Astrocyte (in vitro differentiated cells and primary cell): ENCODE data around the gene SRSF5.

ENCODE experiments used
- EZH2 ChIP-seq: IDR thresholded peaks from 2 replicates; pipeline ENCODE4 v1.6.1; 2012; ENCODE audit warnings: mild to moderate bottlenecking, low read length, inconsistent platforms; ENCODE audit not compliant: insufficient read depth
- TF ChIP-seq, protein P1 (sequence below): IDR thresholded peaks from 2 replicates; pipeline ENCODE4 v1.5.1; 2011; ENCODE audit warnings: low read depth, mild to moderate bottlenecking, inconsistent platforms, low read length, moderate library complexity; ENCODE audit not compliant: insufficient read depth

DNA sequence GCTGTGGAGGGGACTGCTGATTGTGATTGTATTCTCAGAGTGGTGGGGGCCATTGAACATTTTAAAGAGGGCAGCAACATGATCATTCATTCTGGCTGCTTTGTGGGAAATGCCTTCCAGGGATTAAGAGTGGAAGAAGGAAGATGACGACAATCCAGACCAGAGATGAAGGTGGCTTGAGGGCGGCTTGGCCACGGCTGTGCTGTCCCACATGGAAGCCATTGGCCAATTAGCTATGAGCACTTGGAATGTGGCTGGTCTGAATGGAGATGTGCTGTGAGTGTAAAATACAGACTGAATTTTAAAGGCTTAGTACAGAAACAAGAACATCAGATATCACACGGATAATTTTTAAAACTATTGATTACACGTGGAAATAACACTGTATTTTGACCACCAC, 49.3 kb downstream of the SRSF5 start:
- TF ChIP-seq, protein P1, sequence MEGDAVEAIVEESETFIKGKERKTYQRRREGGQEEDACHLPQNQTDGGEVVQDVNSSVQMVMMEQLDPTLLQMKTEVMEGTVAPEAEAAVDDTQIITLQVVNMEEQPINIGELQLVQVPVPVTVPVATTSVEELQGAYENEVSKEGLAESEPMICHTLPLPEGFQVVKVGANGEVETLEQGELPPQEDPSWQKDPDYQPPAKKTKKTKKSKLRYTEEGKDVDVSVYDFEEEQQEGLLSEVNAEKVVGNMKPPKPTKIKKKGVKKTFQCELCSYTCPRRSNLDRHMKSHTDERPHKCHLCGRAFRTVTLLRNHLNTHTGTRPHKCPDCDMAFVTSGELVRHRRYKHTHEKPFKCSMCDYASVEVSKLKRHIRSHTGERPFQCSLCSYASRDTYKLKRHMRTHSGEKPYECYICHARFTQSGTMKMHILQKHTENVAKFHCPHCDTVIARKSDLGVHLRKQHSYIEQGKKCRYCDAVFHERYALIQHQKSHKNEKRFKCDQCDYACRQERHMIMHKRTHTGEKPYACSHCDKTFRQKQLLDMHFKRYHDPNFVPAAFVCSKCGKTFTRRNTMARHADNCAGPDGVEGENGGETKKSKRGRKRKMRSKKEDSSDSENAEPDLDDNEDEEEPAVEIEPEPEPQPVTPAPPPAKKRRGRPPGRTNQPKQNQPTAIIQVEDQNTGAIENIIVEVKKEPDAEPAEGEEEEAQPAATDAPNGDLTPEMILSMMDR = no peak
- no peak for TF ChIP-seq EZH2
